ENCODE data around the gene PLAAT4. TPM values are rescaled to one million over a fixed set of nuclear protein-coding genes. Genes with fewer than 3 reads are reported as not detected.
"Not testable (repeated sequence)": the region's sequence is repeated elsewhere in the genome, so short reads cannot be mapped to it uniquely, and the experiment has no call there.

PLAAT4 gene
- total and polyA plus RNA-seq, 3 donors from 2014 or later, result 9.8 to 35.0 (median 14.2) TPM

- Histone ChIP-seq H3K4me3 (no peak overlapping the region), H3K27me3 (no peaks in the 10 kb centered on the region), H3K27ac (no peak overlapping the region), H3K36me3 (ENCODE audit: low read depth, missing control alignments) (no peaks in the 10 kb centered on the region), H3K9me3 (no peaks in the 10 kb centered on the region), H3K4me1 (no peaks in the 10 kb centered on the region)
- intact Hi-C loops (cut with DNase I; ENCODE audit: low total_unique reads), result no loop called here
- TF ChIP-seq CTCF (IDR thresholded peaks at IDR 0.05) (no peak), POLR2A (IDR thresholded peaks at IDR 0.05) (no peak)
- 98% methylated on average over 2 of the region's 2 CpGs for WGBS, 2 donors
- DNase-seq, result no peak
These were observed 6.6 kb upstream of the PLAAT4 start for GRCh38 chr11:63530021-63530420.

GRCh38 chr11:63531074-63531792 is 5.4 kb upstream of the PLAAT4 start:
- H3K27ac ChIP-seq; DNase-seq; H3K4me3 ChIP-seq; H3K27me3 ChIP-seq; H3K4me1 ChIP-seq; H3K9me3 ChIP-seq; intact Hi-C loops (cut with DNase I; ENCODE audit: low total_unique reads); H3K36me3 ChIP-seq (ENCODE audit: low read depth, missing control alignments): not testable (repeated sequence)
- WGBS, 2 donors, result 75 to 80% methylated on average over 4 to 5 of the region's 6 CpGs

- WGBS, 2 donors, result 85 to 91% methylated on average over 2 of the region's 2 CpGs
- DNase-seq, result no peak
- H3K9me3 ChIP-seq, result no peaks in the 10 kb centered on the region
- H3K36me3 ChIP-seq (ENCODE audit: low read depth, missing control alignments), result no peaks in the 10 kb centered on the region
- no peak for TF ChIP-seq CTCF (IDR thresholded peaks at IDR 0.05)
- no peak for TF ChIP-seq POLR2A (IDR thresholded peaks at IDR 0.05)
- H3K4me3 ChIP-seq, result no peak overlapping the region
- H3K27ac ChIP-seq, result no peak overlapping the region
- peaks cover 8% of the 10 kb centered on the region for H3K4me1 ChIP-seq
- H3K27me3 ChIP-seq, result no peaks in the 10 kb centered on the region
- intact Hi-C loops (cut with DNase I; ENCODE audit: low total_unique reads), result no loop called here
These were observed 4.5 kb upstream of the PLAAT4 start for GRCh38 chr11:63532117-63532516.

- TF ChIP-seq CTCF (IDR thresholded peaks at IDR 0.05) (no peak), POLR2A (IDR thresholded peaks at IDR 0.05) (no peak)
- intact Hi-C loops (cut with DNase I; ENCODE audit: low total_unique reads), result no loop called here
- no peaks in the 10 kb centered on the region for H3K27me3 ChIP-seq
- H3K4me1 ChIP-seq, result peaks cover 16% of the 10 kb centered on the region
- no peaks in the 10 kb centered on the region for H3K9me3 ChIP-seq
- no peaks in the 10 kb centered on the region for H3K36me3 ChIP-seq (ENCODE audit: low read depth, missing control alignments)
- no peak overlapping the region for H3K27ac ChIP-seq
- WGBS, 2 donors, result 84 to 96% methylated on average over 3 to 4 of the region's 4 CpGs
- no peak overlapping the region for H3K4me3 ChIP-seq
- DNase-seq, result no peak
These were observed 3.7 kb upstream of the PLAAT4 start for GRCh38 chr11:63532799-63533475.

GRCh38 chr11:63534076-63534475 is 2.5 kb upstream of the PLAAT4 start:
- H3K4me1 ChIP-seq, result peaks cover 22% of the 10 kb centered on the region
- intact Hi-C loops (cut with DNase I; ENCODE audit: low total_unique reads), result no loop called here

More at GRCh38 chr11:63534076-63534475, 2.5 kb upstream of the PLAAT4 start:
- 85 to 92% methylated on average over 3 of the region's 3 CpGs for WGBS, 2 donors
- TF ChIP-seq CTCF (IDR thresholded peaks at IDR 0.05), result no peak
- no peak for TF ChIP-seq POLR2A (IDR thresholded peaks at IDR 0.05)
- DNase-seq, result no peak
- H3K27ac ChIP-seq, result no peak overlapping the region
- H3K4me3 ChIP-seq, result no peak overlapping the region
- no peaks in the 10 kb centered on the region for H3K36me3 ChIP-seq (ENCODE audit: low read depth, missing control alignments)
- no peaks in the 10 kb centered on the region for H3K9me3 ChIP-seq
- H3K27me3 ChIP-seq, result no peaks in the 10 kb centered on the region
